Fibroblast of mammary gland (primary cell): ENCODE data around the gene TK1.

ENCODE experiments used
- DNase-seq: peaks from one replicate; pipeline ENCODE4 v3.0.0-alpha.2; 2010; ENCODE audit warnings: low read depth
- H3K4me3 ChIP-seq: 2 replicates; pipeline ENCODE4 v1.5.1; 2011; ENCODE audit warnings: low read depth, mild to moderate bottlenecking, low read length, moderate library complexity; ENCODE audit not compliant: control insufficient read depth
- CTCF ChIP-seq: conservative IDR thresholded peaks from 2 replicates; pipeline ENCODE4 v1.5.1; 2011; ENCODE audit warnings: low read depth, low read length, inconsistent platforms; ENCODE audit not compliant: control insufficient read depth, insufficient read depth

The TK1 gene

GRCh38 chr17:78131172-78132083 is 55.4 kb downstream of the TK1 start:
- no peak overlapping the region for H3K4me3 ChIP-seq
- no peak for DNase-seq
- no peak for TF ChIP-seq CTCF

- TF ChIP-seq CTCF = no peak
- no peak within 1 kb of the TSS for H3K4me3 ChIP-seq
- DNase-seq = no peak
Observed at GRCh38 chr17:78130437-78131101, 56.3 kb downstream of the TK1 start, which contains the start of gene TMC8. TSS of gene TMC8 (plus strand) at chr17:78130771. CDS start at chr17:78131589, 818 bp downstream.

- no peak overlapping the region for H3K4me3 ChIP-seq
- TF ChIP-seq CTCF = no peak
- DNase-seq = no peak
Observed at GRCh38 chr17:78130090-78130436, 56.8 kb downstream of the TK1 start.

GRCh38 chr17:78129351-78130089 is 57.3 kb downstream of the TK1 start:
- no peak overlapping the region for H3K4me3 ChIP-seq
- no peak for DNase-seq

GRCh38 chr17:78128551-78129350 is 58.1 kb downstream of the TK1 start, which contains the start of gene TMC6:
TSS of gene TMC6 (minus strand) at chr17:78128755. CDS start at chr17:78126832, 1,923 bp downstream.
- no peak for DNase-seq
- peak within 1 kb of the TSS; percentile 4 for H3K4me3 ChIP-seq
- TF ChIP-seq CTCF = no peak

More at GRCh38 chr17:78129351-78130089, 57.3 kb downstream of the TK1 start:
- no peak for TF ChIP-seq CTCF

- peak overlapping the region; percentile 4 for H3K4me3 ChIP-seq
- no peak for DNase-seq
- no peak for TF ChIP-seq CTCF
Observed at GRCh38 chr17:78127888-78128550, 58.8 kb downstream of the TK1 start.
